ENCODE results near the gene DNASE2B. TPM values are rescaled to one million over a fixed set of nuclear protein-coding genes. Genes with fewer than 3 reads are reported as not detected.

DNASE2B gene
- total RNA-seq, 1 donor from 2014 or later = not detected

DNA sequence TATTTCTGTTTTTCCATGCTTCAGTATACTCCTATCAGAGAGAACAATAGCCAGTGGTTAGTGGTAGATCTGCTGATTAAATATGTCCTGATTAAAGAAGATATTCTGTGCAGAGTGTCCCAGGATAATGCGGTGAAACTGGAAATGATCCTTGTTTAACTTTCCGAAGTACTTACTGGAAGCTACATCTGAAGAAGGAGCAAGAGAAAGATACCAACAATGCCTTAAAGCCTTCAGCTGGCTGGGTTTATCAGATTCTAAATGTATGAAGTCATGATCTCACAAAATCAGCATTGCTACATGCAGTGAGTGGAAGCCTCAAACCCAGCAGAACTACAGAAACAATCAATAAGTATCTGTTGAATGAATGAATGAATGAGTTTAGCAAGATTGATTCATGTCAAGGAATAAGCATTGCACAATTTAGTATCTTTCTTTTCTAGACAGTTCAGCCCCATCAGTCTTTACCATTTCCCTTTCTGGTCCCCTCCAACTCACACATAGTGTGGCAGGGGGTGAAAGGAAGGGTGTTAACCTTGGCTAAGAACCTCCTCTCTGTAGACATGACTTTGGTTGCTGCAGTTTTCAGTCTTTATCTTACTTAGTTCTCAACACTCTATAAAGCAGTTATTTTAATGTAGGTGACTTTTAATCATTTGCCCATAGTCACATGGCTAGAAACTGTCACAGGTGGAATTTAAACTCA, 24.7 kb upstream of the DNASE2B start:
- no peak overlapping the region for H3K27ac ChIP-seq
- TF ChIP-seq POLR2AphosphoS5 (IDR thresholded peaks at IDR 0.05; ENCODE audit: insufficient read depth in 1 of 2, low read depth in 1 of 2) (no peak), POLR2A (IDR thresholded peaks at IDR 0.05) (no peak)
- TF ChIP-seq, protein P1, sequence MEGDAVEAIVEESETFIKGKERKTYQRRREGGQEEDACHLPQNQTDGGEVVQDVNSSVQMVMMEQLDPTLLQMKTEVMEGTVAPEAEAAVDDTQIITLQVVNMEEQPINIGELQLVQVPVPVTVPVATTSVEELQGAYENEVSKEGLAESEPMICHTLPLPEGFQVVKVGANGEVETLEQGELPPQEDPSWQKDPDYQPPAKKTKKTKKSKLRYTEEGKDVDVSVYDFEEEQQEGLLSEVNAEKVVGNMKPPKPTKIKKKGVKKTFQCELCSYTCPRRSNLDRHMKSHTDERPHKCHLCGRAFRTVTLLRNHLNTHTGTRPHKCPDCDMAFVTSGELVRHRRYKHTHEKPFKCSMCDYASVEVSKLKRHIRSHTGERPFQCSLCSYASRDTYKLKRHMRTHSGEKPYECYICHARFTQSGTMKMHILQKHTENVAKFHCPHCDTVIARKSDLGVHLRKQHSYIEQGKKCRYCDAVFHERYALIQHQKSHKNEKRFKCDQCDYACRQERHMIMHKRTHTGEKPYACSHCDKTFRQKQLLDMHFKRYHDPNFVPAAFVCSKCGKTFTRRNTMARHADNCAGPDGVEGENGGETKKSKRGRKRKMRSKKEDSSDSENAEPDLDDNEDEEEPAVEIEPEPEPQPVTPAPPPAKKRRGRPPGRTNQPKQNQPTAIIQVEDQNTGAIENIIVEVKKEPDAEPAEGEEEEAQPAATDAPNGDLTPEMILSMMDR (IDR thresholded peaks at IDR 0.05) = no peak
- H3K27me3 ChIP-seq = no peaks in the 10 kb centered on the region
- H3K9me3 ChIP-seq = no peaks in the 10 kb centered on the region
- peaks cover 25% of the 10 kb centered on the region for H3K4me1 ChIP-seq
- no peak overlapping the region for H3K4me3 ChIP-seq
- intact Hi-C loops (cut with DNase I) = no loop called here
- H3K36me3 ChIP-seq = no peaks in the 10 kb centered on the region
- DNase-seq (ENCODE audit: extremely low spot score in 2 of 2) = no peak

DNA sequence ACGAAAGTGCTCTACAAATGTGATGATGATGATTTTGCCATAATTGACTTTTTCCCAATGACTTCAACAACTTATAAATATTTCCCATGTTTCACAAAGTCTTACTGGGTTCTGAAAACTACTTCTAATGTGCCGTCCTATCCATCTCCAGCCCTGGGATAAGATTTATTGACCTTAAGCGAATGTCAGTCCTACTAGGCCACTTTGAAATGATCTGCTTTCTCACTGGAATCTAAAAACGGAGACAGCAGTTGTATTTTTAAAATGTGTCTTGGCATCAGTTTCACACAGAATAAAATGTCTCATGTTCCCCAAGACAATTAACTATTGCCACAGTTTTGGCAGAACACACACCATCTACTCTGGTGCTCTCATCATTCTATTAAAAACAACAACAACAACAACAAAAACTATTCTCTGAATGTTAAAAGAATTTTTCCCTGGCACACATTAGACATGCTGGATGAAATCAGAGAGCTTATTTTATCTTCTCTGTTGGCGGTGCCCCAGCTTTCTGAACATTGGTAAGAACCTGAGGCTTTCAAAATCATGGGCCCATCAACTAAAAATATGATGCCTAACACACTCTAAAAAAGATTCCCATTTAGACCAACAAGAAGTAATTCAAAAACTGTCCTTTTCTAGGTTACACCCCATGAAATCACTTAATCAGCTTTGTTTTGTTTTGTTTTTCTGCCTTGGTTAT, 23.1 kb upstream of the DNASE2B start:
- intact Hi-C loops (cut with DNase I) = no loop called here

DNA sequence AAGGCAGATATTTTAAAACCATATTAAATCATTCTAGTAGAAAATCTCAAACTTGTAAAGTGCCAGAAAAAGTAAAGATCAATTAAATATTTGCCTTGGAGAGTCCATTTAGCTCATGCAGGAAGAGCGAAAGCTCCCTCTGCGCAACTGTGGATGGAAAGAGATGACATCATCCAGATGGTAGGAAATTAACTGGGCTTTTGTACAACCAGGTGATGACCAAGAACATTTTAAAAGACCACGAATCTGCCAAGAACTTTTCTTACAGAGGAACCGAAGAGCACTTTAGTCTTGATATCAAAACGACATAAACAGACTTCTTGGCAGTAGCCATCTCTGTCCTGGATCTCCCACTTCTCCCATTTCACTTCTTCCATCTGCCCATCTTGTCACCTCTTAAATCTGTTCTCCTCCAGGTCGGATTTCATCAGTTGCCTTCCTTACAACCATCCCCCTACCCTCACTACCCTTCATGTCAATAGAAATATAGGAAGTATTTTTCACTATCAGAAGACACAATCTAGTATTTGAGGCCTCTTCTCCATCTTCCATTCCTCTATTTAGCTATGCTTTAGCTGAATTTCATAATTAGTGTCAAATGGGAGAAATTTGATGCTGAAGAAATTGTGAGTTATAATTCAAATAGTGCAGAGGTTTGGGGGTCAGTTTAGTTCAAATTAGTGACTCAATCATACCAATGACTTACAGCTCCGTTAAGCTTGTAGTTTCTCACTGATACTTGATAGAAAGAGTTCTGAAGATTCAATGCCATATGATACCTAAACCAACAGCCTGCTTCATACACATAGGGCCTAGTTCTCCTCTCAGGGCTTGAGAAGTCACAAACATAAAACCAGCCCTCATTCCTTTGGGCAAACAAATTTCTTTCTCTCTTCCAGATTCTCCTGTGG, 22.0 kb upstream of the DNASE2B start:
- TF ChIP-seq POLR2A (IDR thresholded peaks at IDR 0.05) (no peak), POLR2AphosphoS5 (IDR thresholded peaks at IDR 0.05; ENCODE audit: insufficient read depth in 1 of 2, low read depth in 1 of 2) (no peak)
- TF ChIP-seq, protein P1 (IDR thresholded peaks at IDR 0.05) = no peak
- Histone ChIP-seq H3K27me3 (no peaks in the 10 kb centered on the region), H3K4me3 (no peak overlapping the region), H3K4me1 (peaks cover 25% of the 10 kb centered on the region), H3K36me3 (no peaks in the 10 kb centered on the region), H3K9me3 (no peaks in the 10 kb centered on the region), H3K27ac (peak overlapping the region; percentile 37)
- intact Hi-C loops (cut with DNase I) = no loop called here
- DNase-seq (ENCODE audit: extremely low spot score in 2 of 2) = no peak

More for the DNA sequence above, 23.1 kb upstream of the DNASE2B start:
- no peaks in the 10 kb centered on the region for H3K36me3 ChIP-seq
- H3K4me1 ChIP-seq = peaks cover 25% of the 10 kb centered on the region
- no peaks in the 10 kb centered on the region for H3K27me3 ChIP-seq
- H3K9me3 ChIP-seq = no peaks in the 10 kb centered on the region
- no peak overlapping the region for H3K4me3 ChIP-seq
- H3K27ac ChIP-seq = peak overlapping the region; percentile 37
- no peak for DNase-seq (ENCODE audit: extremely low spot score in 2 of 2)
- TF ChIP-seq POLR2A (IDR thresholded peaks at IDR 0.05) (no peak), POLR2AphosphoS5 (IDR thresholded peaks at IDR 0.05; ENCODE audit: insufficient read depth in 1 of 2, low read depth in 1 of 2) (no peak)
- TF ChIP-seq, protein P1 (IDR thresholded peaks at IDR 0.05) = no peak

DNA sequence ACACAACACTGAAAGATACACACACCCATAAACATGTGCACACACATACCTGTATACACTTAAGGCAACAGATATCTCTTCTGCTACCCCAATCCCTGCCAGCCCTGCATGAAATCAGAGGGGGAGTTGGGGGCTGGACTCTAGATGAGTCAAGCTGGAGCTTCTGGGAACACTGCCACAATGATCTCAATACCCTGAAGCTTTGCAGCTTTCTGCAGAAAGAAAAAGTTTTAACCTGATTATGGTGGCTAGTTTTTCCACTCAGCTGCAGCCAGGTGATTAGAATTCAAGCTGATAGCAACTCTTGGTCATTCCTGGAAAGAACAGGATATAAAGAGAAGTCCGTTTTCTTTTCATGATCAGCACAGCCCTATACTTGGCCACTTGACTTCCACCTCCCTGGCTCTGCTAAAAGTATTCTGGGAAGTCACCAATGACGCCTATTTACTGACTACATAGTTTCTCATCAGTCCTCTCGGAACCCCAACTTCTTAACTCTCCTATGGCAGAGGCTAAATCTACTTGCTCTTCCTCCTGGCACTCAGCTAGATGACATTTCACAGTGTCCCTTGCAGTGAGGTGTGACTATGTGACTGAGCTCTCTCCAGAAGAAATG, 20.7 kb upstream of the DNASE2B start:
- Histone ChIP-seq H3K4me1 (peaks cover 25% of the 10 kb centered on the region), H3K9me3 (no peaks in the 10 kb centered on the region), H3K4me3 (no peak overlapping the region), H3K36me3 (no peaks in the 10 kb centered on the region), H3K27ac (no peak overlapping the region), H3K27me3 (no peaks in the 10 kb centered on the region)
- intact Hi-C loops (cut with DNase I) = no loop called here
- DNase-seq (ENCODE audit: extremely low spot score in 2 of 2) = no peak
- TF ChIP-seq POLR2AphosphoS5 (IDR thresholded peaks at IDR 0.05; ENCODE audit: insufficient read depth in 1 of 2, low read depth in 1 of 2) (no peak), POLR2A (IDR thresholded peaks at IDR 0.05) (no peak)
- TF ChIP-seq, protein P1 (IDR thresholded peaks at IDR 0.05) = no peak

All from vagina (tissue), 2 donors.